GM20431 (cell line): ENCODE data around the gene SLC30A9.

Experiments
- in situ Hi-C: fragments of 300-500 bp; cut with MseI, MboI; formaldehyde crosslinking; loops from one replicate; pipeline ENCODE4 v1.15.0; 2020; ENCODE audit warnings: low sequenced_read_pairs; ENCODE audit not compliant: unreplicated experiment

SLC30A9 gene

DNA sequence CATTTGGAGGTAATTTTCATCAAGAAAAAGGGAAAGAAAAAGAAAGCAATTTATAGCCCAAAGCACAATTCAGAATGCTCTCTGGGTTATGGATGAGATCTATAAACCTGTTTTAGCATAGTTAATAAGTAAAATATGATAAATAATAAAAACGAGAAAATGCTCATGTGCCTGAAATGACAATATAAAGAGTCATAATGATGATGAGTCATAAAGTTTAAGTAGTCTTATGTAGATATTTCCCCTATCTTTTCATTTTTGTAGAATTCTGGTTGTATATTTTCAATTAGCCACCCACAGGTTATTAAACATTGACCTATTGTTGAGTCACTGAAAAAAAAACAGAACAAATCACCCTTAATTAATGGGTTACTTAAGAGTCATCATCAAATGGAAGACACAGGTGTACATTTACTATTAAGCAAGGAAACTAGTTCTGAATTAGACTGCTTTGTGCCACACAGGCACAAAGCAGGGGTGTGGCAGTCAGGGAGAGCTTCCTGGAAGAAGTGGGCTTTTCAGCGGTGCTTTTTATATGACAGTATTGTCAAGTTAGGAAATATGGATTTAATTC, 132.8 kb downstream of the SLC30A9 start:
- in situ Hi-C loops = no loop called here

DNA sequence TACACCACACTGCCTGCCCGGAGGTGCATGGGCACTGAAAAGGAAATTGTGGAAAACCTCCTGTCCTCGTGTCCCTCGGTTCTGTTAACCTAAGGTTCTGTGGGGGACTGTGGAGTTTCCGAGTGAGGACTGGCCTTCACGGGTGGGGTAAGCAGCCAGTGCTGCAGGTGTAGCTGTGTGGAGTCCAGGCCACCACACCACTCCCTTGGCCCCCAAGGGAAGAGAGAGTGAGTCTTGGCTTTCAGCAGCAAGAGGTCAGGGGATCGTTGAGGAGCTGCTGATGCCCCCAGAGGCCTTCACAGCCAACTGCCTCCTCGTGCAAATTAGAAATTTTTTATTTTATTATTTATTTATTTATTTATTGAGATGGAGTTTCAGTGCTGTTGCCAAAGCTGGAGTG, 141.8 kb downstream of the SLC30A9 start:
- in situ Hi-C loops = no loop called here

DNA sequence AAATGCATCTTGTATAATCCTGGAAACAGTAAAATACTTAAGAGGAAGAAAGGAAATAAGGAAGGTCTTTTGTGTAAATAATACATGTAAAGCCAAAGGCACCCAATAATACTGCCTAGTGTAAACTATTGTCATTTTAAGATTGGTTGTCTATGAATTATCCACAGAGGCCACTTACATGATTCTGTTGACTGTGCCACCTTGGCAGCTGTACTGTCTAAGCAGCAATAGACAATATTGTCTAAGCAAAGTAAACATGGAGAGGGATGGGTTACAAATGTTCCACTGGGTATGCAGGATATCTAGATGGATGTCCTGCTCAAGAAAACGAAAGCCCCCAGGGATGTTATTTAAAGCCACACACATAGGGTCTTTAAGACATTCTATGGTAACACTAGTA, 142.7 kb downstream of the SLC30A9 start:
- in situ Hi-C loops = no loop called here

DNA sequence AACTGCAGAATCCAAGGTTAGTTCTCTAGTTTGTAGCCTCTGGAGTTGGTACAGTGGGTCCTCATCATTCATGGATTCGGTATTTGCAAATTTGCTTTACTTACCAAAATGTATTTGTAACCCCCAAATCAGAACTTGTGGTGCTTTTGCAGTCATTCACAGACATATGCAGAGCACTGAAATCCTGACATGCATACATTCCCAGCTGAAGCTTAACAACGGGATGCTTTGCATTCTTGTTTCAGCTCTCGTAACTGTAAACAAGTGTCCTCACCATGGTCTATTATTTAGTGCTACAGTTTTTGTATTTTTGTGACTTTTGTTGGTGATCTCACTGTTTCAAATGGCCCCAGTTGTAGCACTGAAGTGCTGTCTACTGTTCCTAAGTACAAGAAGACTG, 146.0 kb downstream of the SLC30A9 start:
- in situ Hi-C loops = no loop called here
